GM12878 (cell line): Measurements from ENCODE around the gene RTEL1. TPM values are rescaled to one million over a fixed set of nuclear protein-coding genes. Genes with fewer than 3 reads are reported as not detected.

ENCODE experiments used
- ATAC-seq: fragments of 200-7000 bp; cut with Tn5 transposase; 3 replicates; pipeline ENCODE4 v1.9.1; 2020; ENCODE audit warnings: mild to moderate bottlenecking, moderate library complexity
- BruUV-seq: library from RNA; stranded (reverse); fragments of 400-500 nt; replicated peaks from 2 replicates; lab custom pipeline; 2021; lab: Mats Ljungman, UMichigan
- CTCF ChIA-PET: fragments of 300-600 bp; sonication (Branson Sonifier 250); formaldehyde crosslinking; extraction: SDS; loops from one replicate; lab custom pipeline; 2021; ENCODE audit warnings: inconsistent platforms; lab: Yijun Ruan, JAX
- POLR2A ChIA-PET: fragments of 350-600 bp; formaldehyde crosslinking; extraction: SDS; loops from one replicate; lab custom pipeline; 2021; ENCODE audit warnings: inconsistent platforms; lab: Charles Lee
- RAD21 ChIA-PET: fragments of 300-600 bp; sonication (Branson Sonifier 250); formaldehyde crosslinking; loops from one replicate; lab custom pipeline; 2023; ENCODE audit warnings: antibody characterized with exemption; ENCODE audit not compliant: unreplicated experiment; lab: Charles Lee
- SMC1A ChIA-PET: fragments of 300-600 bp; sonication (Branson Sonifier 250); formaldehyde crosslinking; loops from one replicate; lab custom pipeline; 2023; ENCODE audit not compliant: unreplicated experiment, uncharacterized antibody; lab: Charles Lee
- DNase-seq: peaks from one replicate; pipeline ENCODE4 v3.0.0-alpha.2; 2011; ENCODE audit warnings: low read depth, low spot score
- FAIRE-seq: peaks from 3 replicates; lab custom pipeline; 2011; peaks lifted over from hg19 to GRCh38; lab: Jason Lieb, UNC
- H2AFZ ChIP-seq: 2 replicates; pipeline ENCODE4 v1.6.0; 2011; ENCODE audit warnings: low read depth, low read length, control low read depth; ENCODE audit not compliant: control insufficient read depth
- H3K27ac ChIP-seq: 2 replicates; pipeline ENCODE4 v1.5.1; 2011; ENCODE audit warnings: control low read depth; ENCODE audit not compliant: control insufficient read depth, insufficient read depth
- H3K27me3 ChIP-seq, 2 experiments: replicated peaks in 1 of 2; 2 replicates each; pipeline versions ENCODE4 v1.6.0 to v1.6.1; 2011; ENCODE audit warnings: low read length in 1 of 2; ENCODE audit not compliant: control insufficient read depth in 2 of 2, insufficient read depth in 2 of 2
- H3K36me3 ChIP-seq, 2 experiments: 2 replicates each; pipeline ENCODE4 v1.5.1; 2011; ENCODE audit warnings: low read length in 1 of 2; ENCODE audit not compliant: control insufficient read depth in 2 of 2, insufficient read depth in 2 of 2
- H3K4me1 ChIP-seq: 2 replicates; pipeline ENCODE4 v1.6.1; 2011; ENCODE audit warnings: mild to moderate bottlenecking, low read length, moderate library complexity, mixed read lengths; ENCODE audit not compliant: control insufficient read depth, insufficient read depth
- H3K4me2 ChIP-seq: 2 replicates; pipeline ENCODE4 v1.6.0; 2011; ENCODE audit warnings: control low read depth; ENCODE audit not compliant: control insufficient read depth, insufficient read depth
- H3K4me3 ChIP-seq: fragments of 200-600 bp; sonication (generic); 2 replicates; pipeline ENCODE4 v1.5.1; 2016
- H3K79me2 ChIP-seq: 2 replicates; pipeline ENCODE4 v1.6.0; 2011; ENCODE audit warnings: low read length; ENCODE audit not compliant: control insufficient read depth, insufficient read depth
- H3K9ac ChIP-seq: 2 replicates; pipeline ENCODE4 v1.8.0; 2011; ENCODE audit warnings: low read length, control low read depth, mixed read lengths; ENCODE audit not compliant: control insufficient read depth, insufficient read depth
- H3K9me3 ChIP-seq: replicated peaks from 3 replicates; pipeline ENCODE4 v1.5.1; 2011; ENCODE audit warnings: mild to moderate bottlenecking, low read length; ENCODE audit not compliant: control insufficient read depth, insufficient read depth
- H4K20me1 ChIP-seq: 2 replicates; pipeline ENCODE4 v1.6.0; 2011; ENCODE audit not compliant: control insufficient read depth, insufficient read depth
- BCL3 ChIP-seq: IDR thresholded peaks from 2 replicates; pipeline ENCODE4 v1.6.1; 2011; ENCODE audit warnings: borderline replicate concordance, low read depth, mild to moderate bottlenecking, moderate library complexity, low read length; ENCODE audit not compliant: insufficient read depth, poor library complexity, severe bottlenecking
- CBFB ChIP-seq: IDR thresholded peaks from 2 replicates; pipeline ENCODE4 v1.6.1; 2016; ENCODE audit warnings: antibody characterized with exemption, low read depth
- CREM ChIP-seq: IDR thresholded peaks from 2 replicates; pipeline ENCODE4 v1.6.1; 2014; ENCODE audit warnings: antibody characterized with exemption, low read depth
- DPF2 ChIP-seq: fragments of 450-650 bp; IDR thresholded peaks from 2 replicates; pipeline ENCODE4 v1.6.1; 2017; ENCODE audit warnings: mild to moderate bottlenecking
- EED ChIP-seq: sonication (generic); IDR thresholded peaks from 2 replicates; pipeline ENCODE4 v1.6.1; 2016; ENCODE audit warnings: antibody characterized with exemption, low read depth
- FOXK2 ChIP-seq: fragments of 450-650 bp; IDR thresholded peaks from 2 replicates; pipeline ENCODE4 v1.6.1; 2017; ENCODE audit warnings: mild to moderate bottlenecking, moderate library complexity
- GATAD2B ChIP-seq: fragments of 450-650 bp; conservative IDR thresholded peaks from 2 replicates; pipeline ENCODE4 v1.6.1; 2017; ENCODE audit warnings: low read depth, mild to moderate bottlenecking, moderate library complexity
- HDGF ChIP-seq: fragments of 450-650 bp; IDR thresholded peaks from 2 replicates; pipeline ENCODE4 v1.6.1; 2016; ENCODE audit warnings: antibody characterized with exemption
- IKZF1 ChIP-seq: fragments of 450-650 bp; conservative IDR thresholded peaks from 2 replicates; pipeline ENCODE4 v1.6.1; 2017; ENCODE audit warnings: antibody characterized with exemption, mild to moderate bottlenecking
- IRF3 ChIP-seq: fragments of 450-650 bp; IDR thresholded peaks from 2 replicates; pipeline ENCODE4 v1.6.1; 2014; ENCODE audit warnings: mild to moderate bottlenecking
- POLR2A ChIP-seq: IDR thresholded peaks from 2 replicates; pipeline ENCODE4 v1.6.1; 2011; ENCODE audit warnings: low read depth, mild to moderate bottlenecking, low read length
- RAD21 ChIP-seq: IDR thresholded peaks from 2 replicates; pipeline ENCODE4 v1.6.1; 2011; ENCODE audit warnings: mild to moderate bottlenecking, low read depth, low read length, moderate library complexity; ENCODE audit not compliant: insufficient read depth
- YBX1 ChIP-seq: fragments of 450-650 bp; IDR thresholded peaks from 2 replicates; pipeline ENCODE4 v1.6.1; 2016; ENCODE audit warnings: antibody characterized with exemption
- WGBS: methylation state at CpG from one replicate; pipeline ENCODE4 v1.1.6; 2016; ENCODE audit warnings: low lambda C conversion rate; ENCODE audit not compliant: insufficient replicate concordance, insufficient coverage; ENCODE audit errors: missing lambda C conversion rate; 5-methylcytosine and 5-hydroxymethylcytosine counted together
- in situ Hi-C: fragments of 300-500 bp; cut with MboI; formaldehyde crosslinking; loops from 9 replicates; pipeline ENCODE4 v1.14.3; 2018; ENCODE audit warnings: mixed read lengths
- intact Hi-C: fragments of 100-400 bp; cut with micrococcal nuclease; formaldehyde crosslinking; loops from one replicate; pipeline ENCODE4 v1.14.2; 2022; ENCODE audit not compliant: unreplicated experiment
- polyA plus RNA-seq, 11 experiments: library from polyadenylated mRNA; depleted of rRNA in 4 of 11; unstranded in 6 of 11; stranded (reverse) in 5 of 11; fragments of >200 nt; fragmentation: Nextera tagmentation in 4 of 11; fragmentation: Illumina TruSeq in 1 of 11; extraction: Ambion mirVana in 4 of 11; extraction: Trizol in 1 of 11; gene quantifications; 1 replicate in 1 of 11; 2 replicates in 10 of 11; pipeline versions ENCODE4 v1.2.1 to v1.2.3, GENCODE V29; 2011 to 2016; ENCODE audit warnings: inconsistent platforms in 2 of 11, missing spikeins in 2 of 11, low read depth in 1 of 11
- total RNA-seq, 4 experiments: library from RNA; depleted of rRNA in 3 of 4; stranded (reverse); fragments of >200 nt in 3 of 4; fragmentation: Illumina TruSeq in 1 of 4; extraction: Trizol in 1 of 4; gene quantifications; 2 replicates each; pipeline versions ENCODE4 v1.2.1 to v1.2.3, GENCODE V29; 2013 to 2021
- TF ChIP-seq, protein P1 (sequence below): fragments of 450-650 bp; IDR thresholded peaks from 2 replicates; pipeline ENCODE4 v1.6.1; 2016; ENCODE audit warnings: mild to moderate bottlenecking

Gene RTEL1
- total and polyA plus RNA-seq, 10 of the 15 experiments (the other 5 are each of a cell fraction or from before 2014, with no cell fraction given) = 0.40 to 37.2 (median 15.6) TPM; not detected in 1

GRCh38 chr20:63736893-63737694 is 79.0 kb downstream of the RTEL1 start (continued):
- TF ChIP-seq GATAD2B = peak; percentile 75
- TF ChIP-seq CBFB = peak; percentile 57
- TF ChIP-seq HDGF = peak; percentile 52; the same call in 1 of the 2 replicates
- no peak for TF ChIP-seq FOXK2
- TF ChIP-seq BCL3 = peak; percentile 60
- TF ChIP-seq, protein P1, sequence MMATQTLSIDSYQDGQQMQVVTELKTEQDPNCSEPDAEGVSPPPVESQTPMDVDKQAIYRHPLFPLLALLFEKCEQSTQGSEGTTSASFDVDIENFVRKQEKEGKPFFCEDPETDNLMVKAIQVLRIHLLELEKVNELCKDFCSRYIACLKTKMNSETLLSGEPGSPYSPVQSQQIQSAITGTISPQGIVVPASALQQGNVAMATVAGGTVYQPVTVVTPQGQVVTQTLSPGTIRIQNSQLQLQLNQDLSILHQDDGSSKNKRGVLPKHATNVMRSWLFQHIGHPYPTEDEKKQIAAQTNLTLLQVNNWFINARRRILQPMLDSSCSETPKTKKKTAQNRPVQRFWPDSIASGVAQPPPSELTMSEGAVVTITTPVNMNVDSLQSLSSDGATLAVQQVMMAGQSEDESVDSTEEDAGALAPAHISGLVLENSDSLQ = peak; percentile 23; the same call in 1 of the 2 replicates
- peak; percentile 86 for TF ChIP-seq EED

- FAIRE-seq (no peak), DNase-seq (no peak), ATAC-seq (no peak)
- POLR2A ChIA-PET = interaction anchor here (2.1 kb wide), 1 partner anchor 127 kb away, joined by 4 read pairs; the partner anchor contains the start of gene TPD52L2
- no peak overlapping the region; the same call in 1 of the 2 replicates for H3K9ac ChIP-seq
- peaks cover 20% of the 10 kb centered on the region for H3K79me2 ChIP-seq
- in situ Hi-C loops (no loop called here), intact Hi-C loops (loop anchor here (2.0 kb wide), 2 partner anchors 31 to 127 kb away; partner anchors contain the start of genes ARFRP1 and TPD52L2)
- peak overlapping the region; percentile 93; the same call in 1 of the 2 replicates for H3K4me2 ChIP-seq
- no TSS peak for BruUV-seq
- peaks cover 5 to 27% of the 10 kb centered on the region in 2 experiments; a peak in 3 of 4 replicates for H3K36me3 ChIP-seq
- RAD21 ChIA-PET = interaction anchor here (1.0 to 4.2 kb wide), 5 partner anchors 10 to 200 kb away, joined by 3 to 32 read pairs (median 5); partner anchors contain the start of genes ARFRP1, PTK6, RTEL1 and ZGPAT
- no peaks in the 10 kb centered on the region for H3K27me3 ChIP-seq
- H3K9me3 ChIP-seq = no peaks in the 10 kb centered on the region
- TF ChIP-seq IKZF1 (no peak), YBX1 (no peak), DPF2 (no peak), RAD21 (no peak), IRF3 (no peak), CREM (no peak), POLR2A (no peak)
- no peaks in the 10 kb centered on the region for H4K20me1 ChIP-seq
- H2AFZ ChIP-seq = no peak overlapping the region
- CTCF ChIA-PET = interaction anchor here (2.9 kb wide), 1 partner anchor 30 kb away, joined by 28 read pairs; the partner anchor contains the start of genes ARFRP1 and ZGPAT
- SMC1A ChIA-PET = interaction anchor here (0.6 to 1.7 kb wide), 2 partner anchors 30 to 39 kb away, joined by 3 to 14 read pairs; partner anchors contain the start of genes ARFRP1 and ZGPAT
- peak overlapping the region; percentile 84 for H3K4me3 ChIP-seq
- H3K27ac ChIP-seq = peak overlapping the region; percentile 94
- peaks cover 33% of the 10 kb centered on the region for H3K4me1 ChIP-seq
- under 1% methylated on average over 24 of the region's 26 CpGs for WGBS
Measured at GRCh38 chr20:63737695-63737944, 79.5 kb downstream of the RTEL1 start.
